Stimulated activated CD4-positive, alpha-beta T cell treated with anti-CD3 and anti-CD28 coated beads, Interleukin-12 subunit alpha, Interleukin-12 subunit beta, amount 100 ng/mL, for 48 hours (primary cell): Measurements from ENCODE around the gene SMYD5.
"Not testable (repeated sequence)": the region's sequence is repeated elsewhere in the genome, so short reads cannot be mapped to it uniquely, and the experiment has no call there.

Experiments
- DNase-seq, 3 donors: peaks; one replicate each; pipeline ENCODE4 v3.0.0-alpha.2; 2020; ENCODE audit warnings: low read depth in 2 of 3, low spot score in 1 of 3

SMYD5 gene

DNA sequence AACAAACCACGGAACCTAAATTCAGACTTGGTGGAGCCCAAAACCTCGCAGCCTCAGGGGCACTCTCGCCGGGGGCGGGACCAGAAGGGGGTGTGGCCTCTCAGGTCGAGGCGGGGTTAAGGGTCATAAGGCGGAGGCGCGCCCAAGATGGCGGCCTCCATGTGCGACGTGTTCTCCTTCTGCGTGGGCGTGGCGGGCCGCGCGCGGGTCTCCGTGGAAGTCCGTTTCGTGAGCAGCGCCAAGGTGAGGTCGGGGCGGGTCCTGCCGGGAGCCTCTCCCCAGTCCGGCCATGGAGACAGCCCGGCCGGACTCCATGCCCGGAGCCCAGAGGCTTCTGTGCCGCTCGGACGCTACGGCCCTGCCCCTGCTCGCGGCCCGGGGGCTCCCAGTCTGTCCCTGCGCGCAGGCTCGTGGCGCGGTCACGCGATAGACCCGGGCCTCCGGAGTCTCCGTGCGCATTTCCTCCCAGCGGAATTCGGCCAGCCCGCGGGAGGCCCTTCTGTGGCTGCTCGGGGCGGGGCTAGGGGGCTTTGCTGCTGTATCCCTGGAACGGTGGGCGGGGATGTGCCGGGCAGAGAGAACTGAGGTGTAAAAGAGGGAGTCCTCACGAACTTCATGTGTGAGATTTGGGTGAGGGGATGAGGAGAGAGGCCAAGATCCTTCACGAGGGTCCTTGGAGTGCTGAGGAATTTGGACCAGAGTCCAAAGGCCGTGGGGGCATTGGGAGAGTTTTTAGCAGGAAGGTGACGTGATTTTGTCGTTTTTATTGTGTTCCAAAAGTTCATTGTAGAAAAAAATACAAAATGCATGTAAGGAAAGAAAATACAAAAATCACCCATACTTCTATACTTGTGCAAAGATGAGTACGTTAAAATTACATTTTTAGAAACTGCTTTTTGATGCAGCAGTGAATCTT, at the start of gene SMYD5:
Gene SMYD5 (plus strand): TSS at position 126 of the 916 bp plus-strand sequence. CDS start 22 bp downstream, at position 148.
- peak; percentile 87 to 95 (median 89) for DNase-seq

DNA sequence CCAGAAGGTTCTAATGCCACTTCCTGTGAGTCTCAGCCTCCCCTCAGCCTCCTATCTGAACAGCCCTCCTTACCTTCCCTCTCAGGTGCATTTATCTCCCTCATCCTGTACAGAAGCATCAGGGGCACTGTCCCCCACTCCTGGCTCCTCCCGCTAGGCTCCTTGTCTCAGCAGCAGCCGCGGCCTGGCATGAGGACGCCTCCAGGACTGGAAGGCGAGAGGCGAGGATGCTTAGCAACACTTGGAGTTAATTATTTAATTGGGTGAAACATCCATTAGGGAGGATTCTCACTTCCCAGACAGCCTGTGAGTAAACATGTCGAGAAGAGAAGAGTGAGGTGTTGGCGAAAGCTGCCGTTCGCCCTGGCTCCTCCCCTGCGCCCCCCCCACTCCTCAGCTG, 48.1 kb upstream of the SMYD5 start:
- DNase-seq: not testable (repeated sequence)

DNA sequence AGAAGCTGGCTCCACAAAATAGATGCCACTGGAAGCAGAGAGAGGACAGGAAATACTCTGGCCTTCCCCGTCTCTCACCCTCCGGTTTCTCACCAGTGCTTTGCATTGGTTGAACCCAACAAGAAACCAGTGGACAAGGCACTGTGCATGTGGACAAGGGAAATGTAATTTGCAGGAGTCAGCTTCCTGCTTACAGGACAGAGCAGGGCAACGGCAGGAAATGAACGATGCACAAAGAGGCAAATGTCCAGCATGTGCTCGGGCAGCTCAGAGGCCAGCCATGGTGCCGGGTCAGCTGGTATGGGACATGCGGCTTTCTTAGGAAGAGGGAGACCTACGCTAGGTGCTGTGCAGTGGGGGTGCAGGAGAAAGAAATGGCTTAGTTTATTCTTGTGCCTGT, 47.2 kb upstream of the SMYD5 start:
- not testable (repeated sequence) for DNase-seq

DNA sequence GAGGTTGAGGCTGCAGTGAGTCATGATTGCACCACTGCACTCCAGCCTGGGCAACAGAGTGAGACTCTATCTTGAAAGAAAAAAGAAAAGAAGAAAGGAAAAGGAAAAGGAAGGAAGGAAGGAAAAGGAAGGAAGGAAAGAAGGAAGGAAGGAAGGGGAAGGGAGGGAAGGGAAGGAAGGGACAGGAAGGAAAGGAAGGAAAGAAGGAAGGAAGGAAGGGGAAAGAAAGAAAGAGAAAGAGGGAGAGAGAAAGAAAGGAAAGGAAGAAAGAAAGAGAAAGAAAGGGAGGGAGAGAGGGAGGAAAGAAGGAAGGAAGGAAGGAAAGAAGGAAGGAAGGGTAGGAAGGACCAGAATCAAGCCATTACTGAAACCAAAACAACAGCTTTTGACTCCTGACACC, 45.7 kb upstream of the SMYD5 start:
- DNase-seq: not testable (repeated sequence)

DNA sequence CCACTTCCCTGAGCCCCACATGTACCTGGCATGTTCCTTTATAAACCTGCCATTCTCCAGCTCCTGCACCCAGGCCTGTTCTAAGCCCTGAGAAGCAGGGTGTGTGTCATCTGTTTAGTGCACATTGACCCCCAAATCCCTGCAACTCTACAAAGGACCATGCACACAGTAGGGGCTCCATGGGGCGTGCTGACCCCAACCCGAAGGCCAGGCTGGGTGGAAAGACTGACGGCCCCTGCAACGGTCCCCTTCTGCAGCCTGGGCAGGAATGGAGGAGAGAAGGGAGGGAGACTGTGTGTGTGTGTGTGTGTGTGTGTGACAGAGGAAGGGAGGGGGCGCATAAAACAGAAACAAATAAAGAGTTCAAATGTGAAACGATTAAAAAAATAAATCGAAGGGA, 43.7 kb upstream of the SMYD5 start:
- not testable (repeated sequence) for DNase-seq

DNA sequence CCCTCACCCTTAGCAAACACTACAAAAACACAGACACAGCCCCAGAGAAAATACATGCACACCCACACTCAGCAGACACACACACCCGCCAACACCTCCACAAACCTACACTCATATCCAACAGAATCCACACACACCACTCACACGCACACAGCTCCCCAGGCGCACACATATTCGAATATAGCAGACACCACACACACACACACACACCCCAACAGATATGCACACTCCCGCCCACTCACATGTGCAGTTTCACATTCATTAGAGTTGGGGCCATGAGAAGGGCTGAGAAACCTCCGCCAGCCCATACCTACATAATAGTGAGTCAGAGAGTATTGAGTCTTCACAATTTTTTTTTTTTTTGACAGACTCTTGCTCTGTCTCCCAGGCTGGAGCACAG, 41.1 kb upstream of the SMYD5 start:
- peak; percentile 44 to 76 (median 52) for DNase-seq

DNA sequence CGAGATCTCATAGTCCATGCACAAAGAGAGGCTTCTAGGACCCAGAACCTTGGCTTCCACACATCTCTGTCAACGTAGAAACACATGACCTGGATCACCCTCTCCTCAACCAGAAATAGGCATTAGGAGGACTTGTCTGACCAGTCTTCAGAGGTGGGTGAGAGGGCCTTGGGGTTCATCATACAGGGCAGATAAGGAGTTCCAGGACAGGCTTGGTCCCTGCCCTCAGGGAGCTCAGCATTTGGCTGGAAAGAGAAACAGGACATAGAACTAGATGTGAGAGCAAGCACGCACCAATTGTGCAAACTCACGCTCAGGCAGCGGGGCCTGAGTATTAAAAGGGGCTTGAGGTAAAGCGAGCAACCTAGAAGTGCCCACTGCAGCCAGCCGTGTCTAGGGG, 40.3 kb upstream of the SMYD5 start:
- no peak for DNase-seq

DNA sequence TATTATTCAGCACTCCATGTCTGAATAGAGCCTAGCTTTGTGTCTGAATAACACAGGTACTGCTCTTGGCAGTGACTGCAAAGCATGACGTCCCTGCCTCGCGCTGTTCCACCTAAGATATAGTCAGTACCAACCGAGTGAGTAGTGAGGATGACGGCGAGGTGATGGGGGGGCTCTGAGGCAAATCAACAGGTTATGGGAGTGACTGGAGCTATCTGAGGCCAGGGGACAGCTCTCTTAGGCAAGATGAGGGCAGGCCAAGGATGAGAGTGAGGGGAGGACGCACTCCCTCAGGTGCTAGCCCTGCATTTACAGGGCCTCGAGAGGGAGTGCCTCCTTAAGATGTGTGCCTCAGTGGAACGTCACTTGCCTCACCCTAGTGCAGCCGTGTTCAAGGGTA, 39.8 kb upstream of the SMYD5 start:
- no peak for DNase-seq

DNA sequence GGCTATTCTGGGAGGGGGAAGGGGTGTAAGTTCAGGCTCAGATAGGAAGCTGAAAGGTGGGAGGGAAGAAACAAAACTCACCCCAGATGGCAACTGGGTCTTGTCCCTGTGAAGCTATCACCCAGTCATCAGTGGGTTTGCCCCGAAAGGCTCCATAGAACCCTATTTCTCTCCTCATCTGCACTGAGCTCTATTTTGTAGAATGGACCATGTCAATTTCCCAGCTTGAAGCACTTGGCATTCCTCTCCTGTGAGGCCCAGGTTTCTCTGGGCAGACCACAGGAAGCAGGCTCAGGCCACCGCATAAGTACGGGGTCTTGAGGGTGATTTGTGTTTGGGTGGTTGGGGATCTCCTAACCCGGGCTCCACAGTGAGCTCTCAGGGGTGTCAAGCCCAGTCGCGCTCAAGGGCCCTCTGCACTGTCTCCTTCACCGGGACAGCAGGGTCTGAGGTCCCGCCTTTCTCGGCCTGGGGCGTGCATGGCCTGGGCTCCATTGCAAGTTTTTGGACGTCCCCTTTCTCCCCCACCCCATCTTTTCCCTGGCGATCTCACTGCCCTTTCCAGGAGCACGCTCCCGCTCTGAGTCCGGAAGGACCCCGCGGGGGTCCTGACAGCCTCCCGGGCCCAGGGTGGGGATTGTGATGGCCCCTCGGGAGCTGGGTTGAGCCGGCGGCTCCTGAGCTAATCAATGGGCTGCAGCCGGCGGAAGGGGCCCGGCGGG, 38.9 kb upstream of the SMYD5 start:
- DNase-seq: no peak

DNA sequence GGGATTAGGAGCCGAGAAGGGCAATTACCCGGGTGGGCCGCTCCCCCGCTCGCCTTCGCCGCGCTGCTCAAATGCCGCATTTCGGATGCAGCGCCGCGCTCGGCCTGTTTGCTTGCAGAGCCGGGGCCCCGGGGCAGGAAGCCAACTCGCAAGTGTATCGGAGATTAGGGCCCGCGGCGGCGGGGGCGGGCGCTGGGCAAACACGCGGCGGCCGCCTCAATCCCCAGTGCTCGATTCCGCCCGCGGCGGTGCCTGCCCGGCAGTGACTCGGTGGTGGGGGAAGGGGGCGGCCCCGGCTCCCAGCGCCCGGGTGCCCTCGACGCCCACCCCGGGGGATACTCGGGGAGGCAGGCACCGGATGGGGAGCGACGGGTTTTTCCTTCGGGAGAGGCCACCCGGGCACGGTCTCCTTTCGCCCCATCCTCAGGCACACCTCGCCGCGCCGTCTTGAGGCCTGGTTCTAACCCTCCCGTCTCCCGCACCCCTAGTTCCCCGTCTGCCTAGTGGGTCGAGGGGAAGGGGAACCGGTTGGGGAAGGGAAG, 38.3 kb upstream of the SMYD5 start:
- peak; percentile 49 to 63 (median 57) for DNase-seq

DNA sequence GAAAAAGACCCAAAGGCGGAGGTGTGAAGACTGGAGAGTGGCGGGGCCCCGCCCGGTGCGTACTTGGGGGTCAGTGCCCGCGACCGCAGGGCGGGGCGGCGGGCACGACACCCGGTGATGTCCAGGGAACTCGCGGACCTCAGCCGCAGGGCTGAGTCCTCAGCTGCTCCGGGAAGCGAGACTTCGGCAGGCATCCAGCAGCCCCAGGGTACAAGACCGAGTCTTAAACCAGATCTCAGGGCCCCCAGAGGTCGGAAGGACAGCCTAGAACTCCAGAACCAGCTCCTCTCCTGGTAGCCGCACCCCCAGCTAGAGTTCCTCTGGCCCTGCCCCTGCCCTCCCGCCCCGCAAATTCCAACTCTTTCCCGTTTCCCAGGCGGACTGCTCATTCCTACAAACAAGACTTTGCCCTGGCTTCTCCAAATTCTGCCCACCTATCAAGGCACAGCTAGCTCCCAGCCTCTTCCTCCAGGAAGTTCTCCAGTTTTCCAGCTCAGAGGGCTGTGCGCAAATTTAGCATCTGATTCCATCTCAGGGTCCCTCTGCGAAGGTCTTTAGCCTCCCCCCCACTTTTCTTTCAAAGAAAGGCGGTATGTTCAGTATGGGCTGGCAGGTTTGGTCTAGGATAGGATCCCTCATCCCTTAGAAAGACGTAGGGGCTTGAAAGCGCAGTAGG, 37.7 kb upstream of the SMYD5 start:
- DNase-seq: peak in 2 of 3 donors; percentile 4 to 8

DNA sequence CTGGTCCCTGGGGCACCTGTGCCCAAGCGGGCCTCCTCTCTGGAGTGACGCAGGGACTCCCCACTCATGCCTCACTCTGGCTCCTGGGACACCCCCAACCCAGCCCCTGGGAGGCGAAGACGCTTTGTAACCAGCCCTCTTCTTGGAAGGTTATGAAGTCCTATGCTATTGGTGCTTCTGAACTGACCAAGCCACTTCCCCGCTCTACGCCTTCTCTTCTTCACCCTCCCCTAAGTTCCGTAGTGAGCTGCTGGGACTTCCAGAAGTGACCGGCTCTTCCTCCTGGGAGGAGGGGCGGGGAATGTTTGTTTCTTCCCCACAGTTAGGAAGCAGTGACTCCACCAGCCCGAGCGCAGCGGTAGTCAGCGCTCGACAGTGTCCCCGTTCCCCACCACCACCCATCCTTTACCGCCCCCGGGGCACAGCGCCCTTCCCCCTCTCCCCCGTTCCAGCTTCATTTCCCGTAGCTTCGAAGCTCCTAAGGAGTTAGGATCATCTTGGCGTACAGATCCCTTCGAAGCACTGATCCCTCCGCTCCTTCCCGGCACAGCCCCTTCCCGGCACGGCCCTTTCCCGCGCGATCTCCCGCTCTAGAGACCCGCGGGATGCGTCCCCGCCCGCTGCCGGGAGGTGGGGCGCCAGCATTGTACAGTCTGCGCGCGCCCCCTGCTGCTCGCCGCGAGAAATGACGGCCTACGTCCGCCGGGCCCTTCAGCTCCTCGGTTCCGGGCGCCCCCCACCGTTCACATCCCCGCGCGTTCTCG, 37.0 kb upstream of the SMYD5 start:
- peak; percentile 77 to 91 (median 87) for DNase-seq

DNA sequence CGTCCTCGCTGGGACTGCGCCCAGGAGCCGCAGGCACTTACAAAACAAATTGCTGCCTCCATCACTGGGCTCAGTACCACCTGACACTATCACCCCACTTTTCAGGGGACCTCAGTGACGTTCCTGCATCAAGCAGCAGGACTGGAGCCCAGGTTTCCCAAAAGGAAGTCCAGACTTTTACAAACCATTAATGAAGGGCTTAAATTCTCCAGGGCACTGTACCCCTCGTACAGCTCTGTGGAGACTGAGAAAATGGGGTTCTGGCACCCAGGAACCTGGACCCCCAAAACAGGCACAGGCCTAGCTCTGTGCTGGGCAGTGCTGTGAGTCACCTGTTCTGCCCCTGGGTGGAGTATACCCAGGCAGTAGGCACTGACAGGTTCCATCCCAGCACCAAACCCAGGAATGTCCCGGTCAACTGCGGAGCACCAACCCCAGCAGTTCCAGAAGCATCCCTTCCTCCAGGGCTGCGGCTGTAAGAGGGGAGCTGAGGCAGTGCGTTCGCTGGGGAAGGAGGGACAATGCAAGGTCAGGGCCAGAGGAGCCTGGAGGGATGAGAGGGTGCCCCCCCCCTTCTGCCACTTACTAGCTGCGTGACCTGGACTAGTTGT, 36.3 kb upstream of the SMYD5 start:
- DNase-seq: no peak

DNA sequence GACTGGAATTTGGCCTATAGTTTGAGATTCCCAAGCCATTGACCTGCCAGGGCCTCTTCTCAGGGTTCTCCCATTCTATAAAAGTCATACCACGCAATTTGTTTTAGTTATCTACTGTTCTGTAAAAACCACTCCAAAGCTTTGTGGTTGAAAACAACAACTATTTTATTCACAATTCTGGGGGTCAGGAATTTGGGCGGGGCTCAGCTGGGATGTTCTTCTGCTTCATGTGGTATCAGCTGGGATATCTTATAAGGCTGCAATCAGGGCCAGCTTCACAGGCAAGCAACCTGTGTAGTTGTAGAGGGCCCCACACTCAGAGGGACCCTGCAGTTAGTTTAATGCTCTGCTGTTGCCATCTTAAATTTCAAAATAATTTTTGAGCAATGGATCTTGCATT, 28.1 kb upstream of the SMYD5 start:
- DNase-seq: no peak

DNA sequence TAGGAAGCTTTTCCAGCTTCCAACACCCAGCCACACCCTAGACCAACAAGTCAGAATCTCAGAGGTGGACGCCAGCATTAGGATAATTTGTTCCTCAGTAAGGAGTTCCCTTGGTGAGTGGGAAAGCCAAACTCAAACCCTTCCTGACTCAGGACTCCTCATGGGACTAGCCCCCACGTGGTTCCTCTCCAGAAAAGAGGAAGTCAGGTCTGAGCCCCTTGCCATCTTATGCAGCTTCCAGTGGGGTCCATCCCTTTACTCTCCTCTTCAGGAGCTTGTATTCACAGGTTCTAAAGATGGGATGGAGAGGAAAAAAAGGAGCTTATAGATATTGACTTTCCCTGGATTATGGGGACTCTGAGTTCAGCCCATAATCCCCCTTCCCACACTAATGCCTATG, 26.5 kb upstream of the SMYD5 start:
- no peak for DNase-seq

DNA sequence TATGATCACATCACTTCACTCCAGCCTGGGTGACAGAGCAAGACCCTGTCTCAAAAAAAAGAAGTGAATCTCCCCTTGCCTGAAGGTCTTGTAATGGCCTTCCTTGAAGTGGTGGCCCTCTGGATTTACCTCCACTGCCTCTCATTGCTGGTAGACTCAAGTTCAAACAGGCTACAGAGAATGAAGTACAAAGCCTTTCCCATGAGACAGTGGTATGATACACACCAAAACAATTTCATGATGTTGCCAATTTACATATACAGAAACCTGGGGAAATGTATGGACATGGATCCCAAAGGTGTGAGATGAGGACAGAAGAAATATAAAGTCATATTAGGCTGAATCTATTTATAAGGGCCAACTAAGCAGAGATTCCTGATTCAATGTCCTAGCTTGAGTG, 16.5 kb upstream of the SMYD5 start:
- DNase-seq: no peak

DNA sequence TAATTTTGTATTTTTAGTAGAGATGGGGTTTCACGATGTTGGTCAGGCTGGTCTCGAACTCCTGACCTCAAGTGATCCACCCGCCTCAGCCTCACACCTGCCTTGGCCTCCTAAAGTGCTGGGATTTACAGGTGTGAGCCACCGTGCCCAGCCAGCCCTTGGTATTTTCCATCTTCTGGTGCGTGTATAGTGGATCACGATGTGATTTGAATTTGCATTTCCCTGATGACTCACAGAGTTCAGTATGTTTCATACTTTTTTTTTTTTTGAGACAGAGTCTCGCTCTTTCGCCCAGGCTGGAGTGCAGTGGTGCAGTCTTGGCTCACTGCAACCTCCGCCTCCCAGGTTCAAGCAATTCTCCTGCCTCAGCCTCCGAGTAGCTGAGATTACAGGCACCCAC, 13.8 kb upstream of the SMYD5 start:
- DNase-seq: not testable (repeated sequence)

DNA sequence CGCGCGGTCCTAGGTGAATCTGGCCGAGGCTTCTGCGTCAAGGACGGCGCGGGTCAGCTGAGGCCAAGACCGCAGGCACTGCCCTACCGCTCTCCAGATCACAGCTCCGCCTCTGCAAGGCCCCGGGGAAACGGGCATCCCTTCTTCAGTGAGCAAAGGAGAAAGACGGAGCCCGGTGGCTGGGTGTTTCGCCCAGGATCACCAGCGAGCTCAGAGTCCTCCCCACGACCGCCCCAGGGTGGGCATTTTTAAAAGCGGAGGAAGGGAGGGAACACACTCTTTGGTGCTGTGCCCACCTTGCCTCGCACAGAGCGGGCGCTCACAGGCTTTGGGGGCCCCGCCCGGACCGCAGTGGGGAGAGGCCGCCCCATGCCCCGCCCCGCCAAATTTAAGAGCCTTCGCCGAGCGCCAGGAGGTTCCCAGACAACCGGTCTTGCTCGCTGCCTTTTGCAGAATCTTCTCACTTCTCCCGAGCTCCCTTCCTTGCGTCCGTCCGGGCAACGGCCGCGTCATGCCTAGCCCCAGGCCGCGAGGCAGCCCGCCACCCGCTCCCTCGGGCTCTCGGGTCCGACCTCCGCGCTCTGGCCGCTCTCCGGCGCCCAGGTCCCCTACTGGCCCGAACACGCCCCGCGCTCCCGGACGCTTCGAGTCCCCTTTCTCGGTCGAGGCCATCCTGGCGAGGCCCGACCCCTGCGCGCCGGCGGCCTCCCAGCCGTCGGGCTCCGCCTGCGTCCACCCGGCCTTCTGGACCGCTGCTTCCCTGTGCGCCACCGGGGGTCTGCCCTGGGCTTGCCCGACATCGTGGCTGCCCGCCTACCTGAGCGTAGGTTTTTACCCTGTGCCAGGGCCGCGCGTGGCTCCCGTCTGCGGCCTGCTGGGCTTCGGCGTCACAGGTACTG, 11.6 kb upstream of the SMYD5 start, which contains the start of gene NOTO:
Gene NOTO (plus strand): TSS at position 419 of the 899 bp plus-strand sequence. CDS start 93 bp downstream, at position 512.
- DNase-seq: no peak

DNA sequence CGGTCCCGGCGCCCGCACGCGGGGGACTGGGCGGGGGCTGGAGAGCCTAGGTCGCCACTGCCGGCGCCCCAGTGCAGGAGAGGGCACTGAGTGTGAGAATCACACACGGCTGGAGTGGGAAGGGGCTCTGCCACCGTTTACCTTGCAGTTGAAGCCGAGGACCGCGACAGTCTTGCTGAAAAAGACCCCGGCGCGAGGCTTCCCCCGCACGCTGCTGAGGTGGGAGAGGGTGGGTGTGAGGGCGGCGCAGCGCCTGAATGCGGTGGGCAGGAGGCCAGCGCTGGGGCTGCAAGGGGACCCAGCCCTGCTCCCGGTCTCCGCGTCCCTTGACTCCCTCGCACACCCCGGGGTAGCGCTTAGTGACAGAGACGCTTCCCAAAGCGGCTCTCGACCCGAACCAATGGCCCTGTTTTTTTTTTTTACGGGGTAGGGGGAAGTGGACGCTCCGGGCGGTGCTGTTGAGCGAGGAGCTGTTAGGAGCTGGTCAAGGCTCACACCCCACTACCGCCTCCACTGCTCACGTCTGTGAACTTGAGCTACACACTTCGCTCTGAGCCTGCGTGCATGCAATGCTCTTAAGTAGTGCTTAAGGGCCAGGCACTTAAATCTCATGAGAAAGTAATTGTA, 10.9 kb upstream of the SMYD5 start:
- no peak for DNase-seq
